Endodermal cell (in vitro differentiated cells): ENCODE data around the gene SLC25A53. TPM values are rescaled to one million over a fixed set of nuclear protein-coding genes. Genes with fewer than 3 reads are reported as not detected.

Experiments used
- DNase-seq: peaks from one replicate; pipeline ENCODE4 v3.0.0-alpha.2; 2017
- H3K27ac ChIP-seq: 2 replicates; pipeline ENCODE4 v1.5.1; 2013; ENCODE audit warnings: mild to moderate bottlenecking, low read depth, low read length, moderate library complexity
- H3K27me3 ChIP-seq: 2 replicates; pipeline ENCODE4 v1.6.1; 2013; ENCODE audit warnings: mild to moderate bottlenecking, low read length, moderate library complexity; ENCODE audit not compliant: insufficient read depth, control insufficient read depth, poor library complexity, severe bottlenecking
- H3K36me3 ChIP-seq: 2 replicates; pipeline ENCODE4 v1.7.0; 2013; ENCODE audit warnings: mild to moderate bottlenecking, low read length, moderate library complexity; ENCODE audit not compliant: control insufficient read depth, insufficient read depth
- H3K4me1 ChIP-seq: one replicate; pipeline ENCODE4 v1.7.0; 2013; ENCODE audit warnings: low read length; ENCODE audit not compliant: control insufficient read depth, insufficient read depth
- H3K4me3 ChIP-seq: 2 replicates; pipeline ENCODE4 v1.5.1; 2013; ENCODE audit warnings: mild to moderate bottlenecking, low read length, moderate library complexity
- H3K9ac ChIP-seq: 2 replicates; pipeline ENCODE4 v1.6.1; 2013; ENCODE audit warnings: mild to moderate bottlenecking, low read length, moderate library complexity; ENCODE audit not compliant: poor library complexity, severe bottlenecking; ENCODE audit errors: extremely low read depth
- H3K9me3 ChIP-seq: 2 replicates; pipeline ENCODE4 v1.6.1; 2013; ENCODE audit warnings: mild to moderate bottlenecking, low read length, moderate library complexity; ENCODE audit not compliant: control insufficient read depth
- H3K27ac Mint-ChIP-seq: 2 replicates; pipeline ENCODE4 v1.8.0; 2020; ENCODE audit warnings: mixed read lengths
- H3K27me3 Mint-ChIP-seq: 2 replicates; pipeline ENCODE4 v1.8.0; 2021; ENCODE audit warnings: mild to moderate bottlenecking, mixed read lengths; ENCODE audit not compliant: insufficient read depth
- H3K36me3 Mint-ChIP-seq: 2 replicates; pipeline ENCODE4 v1.8.0; 2020; ENCODE audit warnings: low read depth, mixed read lengths
- H3K4me1 Mint-ChIP-seq: 2 replicates; pipeline ENCODE4 v1.8.0; 2020; ENCODE audit warnings: mixed read lengths
- H3K4me3 Mint-ChIP-seq: 2 replicates; pipeline ENCODE4 v1.8.0; 2020; ENCODE audit warnings: mild to moderate bottlenecking, moderate library complexity, mixed read lengths
- H3K9me3 Mint-ChIP-seq: 2 replicates; pipeline ENCODE4 v1.8.0; 2020; ENCODE audit warnings: mild to moderate bottlenecking, mixed read lengths
- WGBS, 2 experiments: methylation state at CpG; one replicate each; pipeline versions ENCODE4 v1.1.5 to v1.1.7; 2013; ENCODE audit warnings: missing lambda C conversion rate in 2 of 2, mixed read lengths in 1 of 2; ENCODE audit not compliant: insufficient coverage in 1 of 2, insufficient read length in 1 of 2; 5-methylcytosine and 5-hydroxymethylcytosine counted together
- total RNA-seq, 2 donors: library from RNA; stranded (reverse); fragmentation: NEBNext Ultra II Directional in 1 of 2; extraction: Animal tissue kit (Norgen Biotek cat#: 25700) in 1 of 2; gene quantifications; 2 replicates in 1 of 2; 3 replicates in 1 of 2; pipeline ENCODE4 v1.2.1, GENCODE V29; 2021
- TF ChIP-seq, protein P1 (sequence below): fragments of 200-600 bp; sonication (generic); conservative IDR thresholded peaks from 2 replicates; pipeline ENCODE4 v1.5.0; 2021; ENCODE audit warnings: antibody characterized with exemption, mild to moderate bottlenecking

Gene SLC25A53
- total RNA-seq, 2 donors from 2014 or later, result 2.0 to 4.4 TPM

DNA sequence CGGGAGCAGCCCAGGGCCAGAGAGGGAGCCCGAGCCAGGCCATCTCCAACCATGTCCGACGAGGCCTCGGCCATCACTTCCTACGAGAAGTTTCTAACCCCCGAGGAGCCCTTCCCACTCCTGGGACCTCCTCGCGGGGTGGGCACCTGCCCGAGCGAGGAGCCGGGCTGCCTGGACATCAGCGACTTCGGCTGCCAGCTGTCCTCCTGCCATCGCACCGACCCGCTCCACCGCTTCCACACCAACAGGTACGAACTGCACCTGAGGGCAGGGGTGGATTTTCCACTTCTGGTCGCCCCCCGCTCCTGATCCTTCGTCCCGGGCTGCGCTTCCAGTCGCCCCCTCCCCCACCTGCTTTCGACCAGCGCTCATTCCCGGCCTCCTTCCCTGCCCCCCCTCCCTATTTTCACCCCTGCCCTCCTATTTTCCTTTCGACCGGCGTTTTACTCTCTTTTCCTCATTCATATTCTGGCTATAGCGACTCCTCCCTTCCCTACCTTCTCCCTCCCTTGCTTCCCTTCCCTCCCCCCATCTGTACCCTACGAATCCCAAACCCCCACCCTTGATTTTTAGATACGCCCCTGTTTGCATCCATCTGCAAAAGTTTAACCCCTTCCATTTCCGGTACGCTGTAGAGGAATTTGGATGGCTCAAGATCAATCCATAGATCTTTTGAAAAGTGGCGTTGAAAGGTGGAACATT is 10.1 kb upstream of the SLC25A53 start:
- Mint-ChIP-seq H3K4me1 (peaks cover 13% of the 10 kb centered on the region), H3K27me3 (peaks cover 4% of the 10 kb centered on the region), H3K27ac (no peak overlapping the region), H3K4me3 (peak overlapping the region; percentile 71), H3K9me3 (peaks cover 44% of the 10 kb centered on the region), H3K36me3 (peaks cover 5% of the 10 kb centered on the region)
- Histone ChIP-seq H3K36me3 (peaks cover 7% of the 10 kb centered on the region), H3K27me3 (no peaks in the 10 kb centered on the region), H3K4me1 (no peaks in the 10 kb centered on the region), H3K9ac (peak overlapping the region; percentile 53), H3K27ac (no peak overlapping the region), H3K4me3 (peak overlapping the region; percentile 89), H3K9me3 (no peaks in the 10 kb centered on the region)
- 0% methylated on average over 34 of the region's 37 CpGs; no CpG with 5 or more reads in 1 of the 2 experiments for WGBS, 2 experiments
- DNase-seq, result no peak
- TF ChIP-seq, protein P1, sequence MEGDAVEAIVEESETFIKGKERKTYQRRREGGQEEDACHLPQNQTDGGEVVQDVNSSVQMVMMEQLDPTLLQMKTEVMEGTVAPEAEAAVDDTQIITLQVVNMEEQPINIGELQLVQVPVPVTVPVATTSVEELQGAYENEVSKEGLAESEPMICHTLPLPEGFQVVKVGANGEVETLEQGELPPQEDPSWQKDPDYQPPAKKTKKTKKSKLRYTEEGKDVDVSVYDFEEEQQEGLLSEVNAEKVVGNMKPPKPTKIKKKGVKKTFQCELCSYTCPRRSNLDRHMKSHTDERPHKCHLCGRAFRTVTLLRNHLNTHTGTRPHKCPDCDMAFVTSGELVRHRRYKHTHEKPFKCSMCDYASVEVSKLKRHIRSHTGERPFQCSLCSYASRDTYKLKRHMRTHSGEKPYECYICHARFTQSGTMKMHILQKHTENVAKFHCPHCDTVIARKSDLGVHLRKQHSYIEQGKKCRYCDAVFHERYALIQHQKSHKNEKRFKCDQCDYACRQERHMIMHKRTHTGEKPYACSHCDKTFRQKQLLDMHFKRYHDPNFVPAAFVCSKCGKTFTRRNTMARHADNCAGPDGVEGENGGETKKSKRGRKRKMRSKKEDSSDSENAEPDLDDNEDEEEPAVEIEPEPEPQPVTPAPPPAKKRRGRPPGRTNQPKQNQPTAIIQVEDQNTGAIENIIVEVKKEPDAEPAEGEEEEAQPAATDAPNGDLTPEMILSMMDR, result no peak

DNA sequence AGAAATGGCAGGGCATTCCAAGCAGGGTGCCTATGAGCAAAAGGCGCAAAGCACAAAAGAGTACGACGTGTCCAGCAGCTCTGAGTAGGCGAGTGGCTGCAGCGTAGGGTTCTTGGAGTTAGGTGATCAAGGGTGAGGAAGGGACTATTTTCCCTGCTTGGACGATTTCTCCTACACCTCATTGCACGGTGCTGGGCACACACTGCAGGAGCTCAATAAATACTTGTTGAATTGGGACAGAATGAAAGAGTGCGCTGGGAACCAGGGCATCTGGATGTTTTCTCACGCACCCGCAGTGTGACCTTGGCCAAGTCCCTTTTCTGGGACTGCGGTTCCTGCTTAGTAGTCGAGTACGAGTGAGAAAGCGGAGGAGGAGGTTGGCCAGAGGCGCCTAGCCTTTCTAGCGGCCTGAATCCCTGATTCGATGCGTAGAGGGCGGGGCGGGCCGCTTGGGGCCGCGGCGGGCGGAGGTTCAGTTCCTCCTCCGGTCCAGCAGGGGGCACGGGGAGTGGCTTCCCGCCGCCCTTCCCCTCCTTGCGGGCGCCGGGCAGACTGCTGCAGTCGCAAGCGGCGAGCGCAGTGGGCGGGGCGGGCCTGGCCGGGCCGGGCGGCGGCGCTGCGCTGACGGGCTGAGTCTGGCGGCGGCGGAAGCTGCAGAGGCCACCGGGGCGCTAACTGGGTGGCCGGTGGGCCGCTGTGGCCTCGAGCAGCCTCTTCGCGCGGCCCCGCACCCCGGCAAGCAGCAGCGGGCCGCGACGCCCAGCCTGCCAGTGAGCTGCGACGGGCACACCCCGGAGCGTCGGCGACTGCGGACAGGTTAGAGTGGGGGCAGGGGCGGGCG is 9.3 kb upstream of the SLC25A53 start, which contains the start of gene FAM199X:
FAM199X (plus strand) TSS at position 560 of the 841 bp plus-strand sequence. CDS start 333 bp downstream, outside the sequence.
- TF ChIP-seq, protein P1, result peak; percentile 79
- peaks cover 13% of the 10 kb centered on the region for H3K4me1 Mint-ChIP-seq

DNA sequence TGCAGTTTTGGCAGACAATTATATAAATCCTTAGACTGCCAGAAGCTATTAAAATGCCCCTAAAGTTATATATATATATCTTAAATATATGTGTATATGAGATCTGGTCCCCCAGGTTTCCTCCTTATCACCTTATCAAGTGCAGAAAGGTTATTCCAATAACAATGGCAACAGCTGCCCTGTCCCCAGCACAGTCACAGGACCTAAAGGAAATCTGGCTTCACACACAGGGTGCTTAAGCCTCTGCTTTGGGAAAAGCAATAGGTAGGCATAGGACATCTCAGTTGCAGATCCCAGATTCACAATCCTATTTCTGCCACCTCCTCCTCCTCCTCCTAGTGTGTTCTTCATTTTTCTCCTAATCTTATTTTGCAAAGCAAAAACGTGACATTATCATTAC is 5.8 kb downstream of the SLC25A53 start:
- Histone ChIP-seq H3K27me3 (no peaks in the 10 kb centered on the region), H3K9ac (no peak overlapping the region), H3K9me3 (no peaks in the 10 kb centered on the region), H3K27ac (no peak overlapping the region), H3K4me1 (no peaks in the 10 kb centered on the region), H3K4me3 (no peak overlapping the region), H3K36me3 (no peaks in the 10 kb centered on the region)
- H3K27ac Mint-ChIP-seq, result no peak overlapping the region
- TF ChIP-seq, protein P1, result no peak
- no peaks in the 10 kb centered on the region for H3K36me3 Mint-ChIP-seq
- DNase-seq, result no peak
- H3K27me3 Mint-ChIP-seq, result peaks cover 4% of the 10 kb centered on the region
- no peaks in the 10 kb centered on the region for H3K4me1 Mint-ChIP-seq
- no peak overlapping the region for H3K4me3 Mint-ChIP-seq
- H3K9me3 Mint-ChIP-seq, result peaks cover 44% of the 10 kb centered on the region
- WGBS, 2 experiments, result 27% methylated on average over 1 of the region's 1 CpG; no CpG with 5 or more reads in 1 of the 2 experiments

More for the DNA sequence above, 9.3 kb upstream of the SLC25A53 start, which contains the start of gene FAM199X:
- Histone ChIP-seq H3K4me1 (no peaks in the 10 kb centered on the region), H3K9ac (peak within 1 kb of the TSS; percentile 53), H3K27me3 (no peaks in the 10 kb centered on the region), H3K27ac (peak within 1 kb of the TSS; percentile 49), H3K4me3 (peak within 1 kb of the TSS; percentile 89), H3K36me3 (peaks cover 7% of the 10 kb centered on the region), H3K9me3 (no peaks in the 10 kb centered on the region)
- Mint-ChIP-seq H3K9me3 (peaks cover 42% of the 10 kb centered on the region), H3K27ac (peak within 1 kb of the TSS; percentile 91), H3K27me3 (peaks cover 4% of the 10 kb centered on the region), H3K36me3 (peaks cover 5% of the 10 kb centered on the region), H3K4me3 (peak within 1 kb of the TSS; percentile 71)
- WGBS, 2 experiments, result 1% methylated on average over 70 of the region's 71 CpGs; no CpG with 5 or more reads in 1 of the 2 experiments
- peak; percentile 94 for DNase-seq
